CD4-positive, alpha-beta T cell treated with Interleukin-2 at 100 ng/mL for 4 hours (primary cell): ENCODE data around the gene GHITM.
"Not testable (repeated sequence)": the region's sequence is repeated elsewhere in the genome, so short reads cannot be mapped to it uniquely, and the experiment has no call there.

Experiments used
- DNase-seq: peaks from one replicate; pipeline ENCODE4 v3.0.0-alpha.2; 2020; ENCODE audit warnings: low spot score

GHITM gene

GRCh38 chr10:84148006-84148597, 8.8 kb downstream of the GHITM start:
- DNase-seq: peak; percentile 40

- DNase-seq: no peak
Observed at GRCh38 chr10:84149854-84150253, 10.5 kb downstream of the GHITM start.

- no peak for DNase-seq
Observed at GRCh38 chr10:84152769-84153168, 13.5 kb downstream of the GHITM start.

DNA sequence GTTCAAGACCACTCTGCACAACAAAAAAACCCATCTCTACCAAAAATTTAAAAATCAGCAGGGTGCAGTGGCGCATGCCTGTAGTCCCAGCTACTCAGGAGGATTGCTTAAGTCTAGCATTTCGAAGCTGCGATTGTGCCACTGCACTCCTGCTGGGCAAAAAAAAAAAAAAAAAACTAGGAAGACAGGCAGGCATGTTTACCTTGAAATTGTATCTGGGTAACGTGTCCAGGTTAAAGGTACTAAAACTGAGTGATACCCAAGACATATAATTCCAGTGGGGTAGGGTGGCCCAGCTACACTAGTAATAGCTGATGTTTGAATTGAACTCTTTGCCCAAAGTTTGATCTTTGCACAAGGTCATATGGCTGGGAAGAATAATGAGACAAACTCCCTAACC, 16.2 kb downstream of the GHITM start:
- no peak for DNase-seq

DNA sequence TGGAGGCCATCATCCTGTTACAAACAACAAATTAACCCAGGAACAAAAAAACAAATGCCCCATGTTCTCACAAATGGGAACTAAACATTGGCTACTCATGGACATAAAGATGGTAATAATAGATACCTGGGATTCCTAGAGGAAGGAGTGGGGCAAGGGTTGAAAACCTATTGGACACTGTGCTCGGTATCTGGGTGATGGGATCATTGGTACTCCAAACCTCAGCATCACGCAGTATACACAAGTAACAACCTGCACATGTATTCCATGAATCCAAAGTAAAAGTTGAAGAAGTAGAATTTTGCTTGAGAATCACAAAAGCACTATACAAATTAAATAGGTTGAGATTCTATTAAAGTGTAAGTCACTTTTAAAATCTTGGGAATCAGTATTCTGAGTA, 16.7 kb downstream of the GHITM start:
- no peak for DNase-seq

- DNase-seq: peak; percentile 48
Observed at GRCh38 chr10:84156768-84157167, 17.5 kb downstream of the GHITM start.

DNA sequence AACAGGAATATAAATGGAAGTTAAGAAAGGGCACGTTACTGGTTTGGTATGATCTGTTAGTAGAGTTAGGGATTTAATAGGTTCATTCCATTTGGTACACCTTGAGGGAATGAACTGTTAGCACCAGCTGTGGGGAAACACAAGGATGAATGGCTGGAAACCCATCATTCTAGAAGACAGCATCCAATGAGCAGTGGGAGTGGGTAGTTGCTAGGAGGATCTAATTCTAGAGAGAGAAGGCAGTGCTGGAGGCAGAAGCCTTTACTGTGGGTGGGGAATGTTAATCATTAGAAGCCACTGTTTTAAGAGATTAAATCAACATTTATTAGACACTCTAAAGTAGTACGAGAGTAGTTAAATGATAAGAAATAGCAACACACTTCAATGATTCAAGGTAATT, 18.8 kb downstream of the GHITM start:
- no peak for DNase-seq

DNA sequence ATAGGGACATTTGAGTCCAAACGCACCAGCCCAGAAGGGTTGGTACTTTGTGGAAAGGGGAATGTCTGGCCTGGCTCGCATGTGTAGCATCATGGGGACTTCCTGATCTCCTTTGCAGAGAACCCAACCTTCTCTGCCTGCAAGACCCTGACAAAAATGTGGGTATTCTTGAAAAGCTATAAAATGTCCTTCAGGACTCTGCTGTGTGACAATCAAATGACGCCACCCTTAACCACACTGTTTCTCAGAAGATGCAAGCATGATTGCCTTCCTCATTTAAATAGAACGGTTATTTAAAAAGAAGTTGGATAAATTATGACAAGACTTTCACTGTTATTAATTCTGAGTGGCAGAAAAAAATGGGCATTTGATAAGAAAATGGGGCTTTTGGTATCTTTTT, 19.2 kb downstream of the GHITM start:
- no peak for DNase-seq

GRCh38 chr10:84159076-84159685, 19.9 kb downstream of the GHITM start:
- DNase-seq: no peak

DNA sequence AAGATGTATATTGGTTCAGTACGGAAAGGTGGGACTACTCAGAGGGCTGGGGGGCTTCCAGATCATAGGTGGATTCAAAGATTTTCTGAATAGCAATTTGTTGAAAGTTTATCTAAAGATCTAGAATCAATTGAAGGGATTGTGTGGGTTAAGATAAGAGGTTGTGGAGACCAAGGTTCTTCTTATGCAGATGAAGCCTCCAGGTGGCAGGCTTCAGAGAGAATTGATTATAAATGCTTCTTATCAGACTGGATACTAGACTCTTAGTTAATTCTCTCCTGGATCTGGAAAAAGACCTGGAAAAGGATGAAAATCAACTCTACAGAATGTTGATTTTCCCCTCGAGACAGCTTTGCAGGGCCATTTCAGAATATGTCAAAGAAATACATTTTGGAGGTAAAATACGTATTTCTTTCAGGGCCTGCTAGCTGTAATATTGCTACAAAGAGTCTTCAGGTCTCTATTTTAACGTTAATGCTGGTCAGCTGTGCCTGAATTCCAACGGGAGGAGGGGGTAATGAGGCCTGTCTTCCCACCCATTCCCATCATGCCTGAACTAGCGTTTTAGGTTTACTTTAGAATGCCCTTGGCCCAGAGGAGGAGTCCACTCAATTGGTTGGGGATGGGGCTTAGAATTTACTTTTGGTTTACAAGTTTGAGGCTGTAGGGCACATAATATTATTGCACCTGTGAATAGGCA, 21.5 kb downstream of the GHITM start:
- no peak for DNase-seq

DNA sequence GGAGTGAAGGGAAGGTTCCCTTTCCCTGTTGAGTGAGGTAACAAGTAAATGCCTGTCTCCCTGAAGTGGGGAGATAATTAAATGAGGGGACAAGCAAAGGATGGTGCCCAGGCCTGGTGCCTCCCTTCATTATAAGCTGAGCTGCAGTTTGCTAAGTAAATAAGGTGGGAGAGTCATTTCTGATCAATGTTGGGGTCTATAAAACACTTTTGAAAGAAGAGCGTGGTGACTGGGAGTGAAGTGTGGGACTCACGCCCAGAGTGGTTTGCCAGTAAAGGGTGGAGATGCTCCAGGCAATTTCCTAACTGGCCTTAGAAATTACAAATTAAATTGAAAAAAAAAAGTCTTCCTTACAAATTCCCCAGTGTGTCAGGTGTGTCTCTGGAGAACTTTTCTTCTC, 24.7 kb downstream of the GHITM start:
- DNase-seq: no peak

DNA sequence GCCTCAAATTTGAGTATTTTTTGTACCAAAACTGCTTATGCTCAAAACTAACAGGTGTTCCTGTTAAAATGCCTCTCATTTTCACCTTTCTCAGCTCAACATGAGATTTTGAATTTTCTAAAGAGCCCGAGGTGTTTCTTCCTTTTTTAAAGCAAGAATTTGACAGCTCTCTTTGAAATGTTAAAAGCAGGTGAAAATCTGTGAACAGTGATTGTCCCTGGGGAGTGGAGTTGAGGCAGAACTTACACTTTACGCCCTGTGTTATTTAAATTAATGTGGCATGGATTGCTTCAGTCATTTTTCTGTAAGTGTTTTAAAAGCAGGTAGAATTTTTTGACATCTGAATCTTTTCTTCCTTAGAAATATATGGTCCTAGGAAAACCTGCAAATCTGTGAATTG, 25.1 kb downstream of the GHITM start:
- DNase-seq: no peak

GRCh38 chr10:84166620-84167288, 27.4 kb downstream of the GHITM start:
- DNase-seq: no peak

GRCh38 chr10:84167289-84167653, 28.0 kb downstream of the GHITM start:
- DNase-seq: not testable (repeated sequence)

- not testable (repeated sequence) for DNase-seq
Observed at GRCh38 chr10:84168382-84168781, 29.1 kb downstream of the GHITM start.

DNA sequence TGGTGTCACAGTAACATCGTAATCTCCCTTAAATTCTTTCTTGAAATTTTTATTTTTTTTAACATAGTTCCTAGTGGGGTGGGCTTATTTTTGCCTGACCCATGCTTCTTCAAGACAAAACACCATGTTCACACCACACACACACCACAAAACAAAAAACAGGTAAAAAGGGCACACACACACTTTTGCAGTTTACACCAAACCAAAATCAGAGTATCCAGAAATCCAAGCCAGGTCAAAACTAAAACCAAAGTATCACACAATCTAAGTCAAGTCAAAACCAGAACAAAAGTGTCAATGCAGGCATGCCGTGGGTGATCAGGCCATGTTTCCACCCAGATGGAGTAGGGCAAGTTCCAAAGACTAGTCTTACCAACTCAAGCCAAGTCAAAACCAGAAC, 31.9 kb downstream of the GHITM start:
- not testable (repeated sequence) for DNase-seq

GRCh38 chr10:84171700-84172466, 32.6 kb downstream of the GHITM start:
- DNase-seq: not testable (repeated sequence)

DNA sequence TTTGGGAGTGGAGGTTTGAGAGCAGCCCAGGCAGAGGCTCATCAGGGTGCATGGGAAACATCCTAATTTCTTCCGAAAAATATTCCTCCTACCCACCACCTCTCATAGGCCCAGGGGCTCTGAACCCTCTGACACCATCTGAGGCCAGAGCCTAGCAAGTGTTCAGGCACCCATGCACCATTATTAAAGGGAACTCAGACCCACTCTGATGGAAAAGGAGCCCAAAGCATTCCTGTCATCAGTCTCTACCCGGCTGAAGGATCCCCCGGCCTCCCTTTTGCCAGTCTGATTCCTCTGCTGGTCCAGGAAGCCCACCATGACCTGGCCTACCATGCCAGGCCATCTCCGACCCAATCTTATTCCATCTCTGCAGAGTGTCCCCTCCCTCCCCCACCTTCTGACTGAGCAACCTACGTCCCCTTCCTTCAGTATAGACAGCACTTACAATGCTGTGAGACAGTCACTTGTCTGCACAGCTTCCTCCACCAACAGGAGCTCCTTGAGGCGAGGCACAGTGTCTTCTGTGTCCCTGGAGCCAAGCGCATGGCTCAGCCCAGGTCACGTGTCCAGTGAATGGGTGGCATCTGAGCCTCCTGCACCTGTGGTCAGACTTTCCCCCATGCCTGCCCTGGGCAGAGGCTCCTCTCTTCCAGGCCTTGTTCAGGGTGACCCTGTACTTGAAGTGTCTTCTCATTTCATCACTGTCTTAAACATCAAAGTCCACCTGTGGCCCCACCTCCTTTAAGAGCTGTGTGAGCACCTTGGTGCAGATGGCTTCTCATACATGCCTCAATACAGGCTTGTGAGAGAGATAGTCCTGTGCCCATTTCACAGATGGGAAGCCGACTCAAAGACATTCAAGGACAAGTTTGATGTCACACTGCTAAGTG, 33.4 kb downstream of the GHITM start:
- DNase-seq: no peak

DNA sequence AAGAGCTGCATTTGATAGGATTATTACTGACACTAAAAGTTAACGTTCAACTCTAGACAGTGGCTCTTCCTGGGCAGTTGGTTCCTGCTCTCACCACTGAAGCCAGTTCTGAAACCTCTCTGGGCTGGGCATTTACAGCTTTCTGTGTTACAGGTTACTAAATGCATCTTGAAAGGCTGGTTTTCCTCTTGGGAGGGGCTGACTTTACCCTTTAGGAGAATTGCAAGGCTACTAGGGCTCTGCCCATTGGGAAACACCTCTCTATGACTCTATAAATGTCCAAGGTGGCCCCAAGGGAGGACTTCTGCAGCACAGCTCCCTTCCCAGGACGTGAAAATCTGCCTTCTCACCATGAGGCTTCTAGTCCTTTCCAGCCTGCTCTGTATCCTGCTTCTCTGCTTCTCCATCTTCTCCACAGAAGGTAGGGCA, 34.2 kb downstream of the GHITM start, which contains the start of gene GPR15LG:
Gene GPR15LG (plus strand): TSS at position 301 of the 429 bp plus-strand sequence. CDS start 51 bp downstream, at position 352.
- no peak for DNase-seq

DNA sequence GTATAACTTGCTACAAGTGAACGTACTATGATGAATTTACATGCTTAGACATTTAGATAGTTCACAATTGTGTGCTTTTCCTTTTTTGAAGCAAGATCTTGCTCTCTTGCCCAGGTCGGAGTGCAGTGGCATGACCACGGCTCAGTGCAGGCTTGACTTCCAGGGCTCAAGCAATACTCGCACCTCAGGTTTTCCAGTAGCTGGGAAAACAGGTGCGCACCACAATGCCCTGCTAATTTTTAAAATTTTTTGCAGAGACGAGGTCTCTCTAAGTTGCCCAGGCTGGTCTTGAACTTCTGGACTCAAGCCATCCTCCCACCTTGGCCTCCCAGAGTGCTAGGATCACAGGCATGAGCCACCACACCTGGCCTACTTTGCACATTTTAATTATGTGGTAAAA, 36.1 kb downstream of the GHITM start:
- no peak for DNase-seq

GRCh38 chr10:84176351-84176750, 37.0 kb downstream of the GHITM start:
- no peak for DNase-seq
